OCI-M1 (cell line): Measurements from ENCODE around the gene SRSF7.
"Not testable (repeated sequence)": the region's sequence is repeated elsewhere in the genome, so short reads cannot be mapped to it uniquely, and the experiment has no call there.

Experiments used
- DNase-seq: peaks from one replicate; lab custom pipeline; 2025; lab: John Stamatoyannopoulos, UW

SRSF7 gene

GRCh38 chr2:38731684-38732221 is 19.4 kb downstream of the SRSF7 start:
- DNase-seq = no peak

DNA sequence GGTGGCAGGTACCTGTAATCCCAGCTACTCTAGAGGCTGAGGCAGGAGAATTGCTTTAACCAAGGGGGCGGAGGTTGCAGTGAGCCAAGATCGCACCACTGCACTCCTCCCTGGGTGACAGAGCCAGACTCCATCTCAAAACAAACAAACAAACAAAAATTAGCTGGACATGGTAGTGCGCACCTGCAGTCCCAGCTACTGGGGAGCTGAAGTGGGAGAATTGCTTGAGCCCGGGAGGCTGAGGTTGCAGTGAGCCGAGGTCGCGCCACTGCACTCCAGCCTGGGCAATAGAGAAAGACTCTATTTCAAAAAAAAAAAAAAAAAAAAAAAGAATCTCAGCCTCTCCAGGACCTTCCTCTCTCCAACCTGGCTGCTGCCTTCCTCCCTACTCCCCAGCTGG is 20.1 kb downstream of the SRSF7 start:
- DNase-seq = no peak

DNA sequence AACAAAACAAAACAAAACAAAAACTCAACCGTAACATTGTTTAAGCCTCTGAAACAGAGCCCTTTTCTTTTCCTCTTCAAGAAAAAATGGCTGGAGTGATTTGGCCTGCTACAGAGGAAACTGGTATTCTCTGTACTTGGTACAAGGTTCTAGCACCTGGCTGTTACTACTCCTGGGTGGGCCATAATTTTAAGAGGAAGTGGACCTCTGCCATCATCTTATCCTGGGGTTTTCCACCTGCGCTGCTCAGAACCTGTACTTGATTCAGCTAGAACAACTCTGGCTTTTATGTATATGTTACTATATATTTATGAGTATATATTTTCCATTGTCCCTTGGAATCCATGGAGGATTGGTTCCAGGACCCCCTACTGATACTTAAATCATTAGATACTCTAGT is 22.5 kb downstream of the SRSF7 start:
- DNase-seq = no peak

GRCh38 chr2:38727661-38728060 is 23.5 kb downstream of the SRSF7 start:
- no peak for DNase-seq

DNA sequence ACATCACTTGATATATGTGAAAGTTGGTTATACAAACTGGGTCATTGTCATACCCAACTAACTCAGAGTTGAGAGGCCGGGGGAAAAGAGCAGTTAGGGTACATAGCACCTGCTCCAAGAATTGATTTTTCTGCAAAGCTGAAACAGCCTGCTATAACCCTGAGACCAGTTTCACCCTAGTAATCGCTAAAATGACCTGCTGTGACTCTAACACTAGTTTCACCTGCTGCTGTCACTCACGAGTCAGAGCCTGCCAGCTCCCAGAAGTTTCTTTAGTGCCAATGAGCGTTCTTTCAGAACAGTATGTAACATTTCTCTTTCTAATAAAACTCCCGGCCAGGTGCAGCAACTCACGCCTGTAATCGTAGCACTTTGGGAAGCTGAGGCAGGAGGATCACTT is 28.0 kb downstream of the SRSF7 start:
- no peak for DNase-seq

GRCh38 chr2:38722271-38723061 is 28.7 kb downstream of the SRSF7 start:
- no peak for DNase-seq

DNA sequence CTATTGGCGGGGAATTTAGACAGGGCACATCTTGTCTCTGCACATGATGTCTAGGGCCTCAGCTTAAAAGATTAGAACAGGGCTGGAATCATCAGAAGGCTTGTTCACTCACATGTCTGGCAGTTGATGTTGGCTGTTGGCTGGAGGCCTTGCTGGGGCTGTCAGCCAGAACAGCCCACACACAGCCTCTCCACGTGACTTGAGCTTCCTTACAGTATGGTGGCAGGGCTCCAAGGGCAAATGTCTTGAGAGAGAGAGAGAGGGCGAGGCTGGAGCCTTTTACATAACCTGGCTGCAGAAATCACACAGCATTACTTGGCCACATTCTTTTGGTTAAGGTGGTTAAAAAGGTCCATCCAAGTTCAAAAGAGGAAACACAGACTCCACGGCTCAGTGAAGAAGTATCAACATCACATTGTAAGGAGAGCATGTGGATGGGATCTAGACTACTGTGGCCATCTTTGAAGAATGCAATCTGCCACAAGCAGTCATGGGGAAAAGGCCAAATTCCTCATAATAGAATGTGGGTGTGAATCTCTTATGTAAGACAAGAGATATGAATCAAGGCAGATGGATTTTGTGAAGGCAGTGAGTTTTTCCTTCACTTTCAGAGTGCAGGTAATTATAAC is 30.4 kb downstream of the SRSF7 start:
- DNase-seq = peak; percentile 34

- DNase-seq = no peak
These were observed 31.5 kb downstream of the SRSF7 start for GRCh38 chr2:38719706-38720105.

DNA sequence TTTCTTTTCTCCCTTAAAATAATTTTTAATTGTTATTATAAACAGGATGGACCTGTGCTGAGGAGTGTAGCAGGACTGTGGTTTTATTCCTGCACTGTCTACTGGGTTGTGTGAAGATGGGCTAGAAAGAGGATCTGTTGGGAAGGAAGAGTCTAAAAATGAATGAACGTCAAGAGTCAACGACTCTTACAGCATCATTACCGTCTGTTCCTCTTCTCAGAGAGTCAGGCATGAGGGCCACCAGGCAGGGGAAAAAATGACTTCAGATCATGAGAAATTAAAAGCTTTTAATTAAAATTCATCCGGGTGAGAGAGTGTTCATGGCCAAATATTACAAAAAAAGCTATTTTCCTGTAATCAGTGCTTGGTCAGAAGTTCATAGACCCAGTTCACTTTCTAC is 32.6 kb downstream of the SRSF7 start:
- no peak for DNase-seq

DNA sequence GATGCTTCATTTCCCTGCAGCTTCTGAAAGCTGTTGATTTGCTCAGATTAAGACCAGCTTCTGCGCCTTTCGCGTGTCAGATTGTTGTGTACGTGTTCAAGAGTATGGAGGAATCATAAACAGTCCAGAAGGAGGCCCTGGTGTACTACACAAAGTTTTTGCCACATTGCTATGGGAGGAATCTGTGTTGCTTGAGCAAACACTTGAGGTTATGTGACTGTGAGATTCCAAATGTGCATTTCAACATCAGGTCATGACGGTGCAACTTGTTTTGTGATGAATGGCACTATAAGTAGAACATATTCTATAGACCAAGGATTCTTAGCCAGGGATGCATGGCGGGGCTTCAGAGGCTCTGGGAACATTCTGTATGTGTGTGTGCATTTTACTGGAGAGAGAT is 35.0 kb downstream of the SRSF7 start:
- DNase-seq = no peak

DNA sequence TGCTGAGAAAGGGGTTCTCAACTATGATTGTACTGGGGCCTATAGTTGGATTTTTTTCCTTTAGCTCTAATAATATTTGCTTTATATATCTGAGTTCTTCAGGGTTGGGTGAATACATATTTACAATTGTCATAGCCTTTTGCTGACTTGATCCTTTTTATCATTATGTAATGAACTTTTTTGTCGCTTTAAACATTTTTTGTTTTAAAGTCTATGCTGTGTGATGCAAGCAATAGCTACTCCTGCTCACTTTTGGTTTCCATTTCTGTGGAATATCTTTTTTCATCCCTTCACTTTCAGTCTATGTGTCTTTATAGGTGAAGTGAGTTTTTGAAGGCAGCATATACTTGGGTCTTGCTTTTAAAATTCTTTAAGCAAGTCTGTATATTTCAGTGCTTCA is 36.2 kb downstream of the SRSF7 start:
- DNase-seq = not testable (repeated sequence)

- no peak for DNase-seq
These were observed 37.8 kb downstream of the SRSF7 start for GRCh38 chr2:38713338-38713737.

DNA sequence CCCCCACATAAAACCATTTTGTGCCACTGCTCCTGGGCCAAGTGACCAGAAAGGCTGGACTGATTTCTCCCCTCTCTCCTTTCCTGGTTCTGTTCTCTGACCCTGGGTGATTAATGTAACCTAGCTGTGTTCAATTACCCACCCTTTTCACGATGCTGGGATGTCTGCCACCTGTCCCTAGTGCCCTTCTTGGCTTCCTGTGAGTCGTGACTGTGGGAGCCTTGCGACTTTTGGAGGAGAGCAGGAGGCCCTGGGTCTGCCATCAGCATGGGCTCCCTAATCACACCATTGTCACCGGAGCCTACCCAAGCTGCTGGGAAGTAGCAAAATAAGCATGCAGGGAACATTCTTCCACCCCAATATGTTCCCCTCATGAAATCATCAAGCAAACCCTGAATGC is 38.3 kb downstream of the SRSF7 start:
- DNase-seq = no peak

DNA sequence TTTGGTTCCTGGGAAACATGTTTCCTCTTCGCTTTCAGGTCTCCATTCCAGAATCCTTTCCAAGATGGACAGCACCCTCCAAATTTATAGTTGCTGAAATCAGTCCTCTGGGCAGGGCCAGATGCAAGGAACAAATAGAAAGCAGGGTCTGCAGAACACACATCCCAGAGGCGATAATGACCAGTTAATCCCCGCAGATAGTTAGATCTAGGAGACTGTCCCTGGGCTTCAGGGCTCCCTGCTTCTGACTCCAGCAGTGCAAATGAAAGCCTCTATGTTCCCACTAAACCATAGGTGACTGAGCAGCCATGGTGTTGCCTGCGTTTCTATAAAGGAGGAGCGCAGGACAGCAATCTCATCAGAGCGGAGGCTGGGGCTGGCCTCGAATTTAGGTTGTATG is 38.7 kb downstream of the SRSF7 start:
- no peak for DNase-seq

- DNase-seq = no peak
These were observed 39.6 kb downstream of the SRSF7 start for GRCh38 chr2:38711558-38711957.

DNA sequence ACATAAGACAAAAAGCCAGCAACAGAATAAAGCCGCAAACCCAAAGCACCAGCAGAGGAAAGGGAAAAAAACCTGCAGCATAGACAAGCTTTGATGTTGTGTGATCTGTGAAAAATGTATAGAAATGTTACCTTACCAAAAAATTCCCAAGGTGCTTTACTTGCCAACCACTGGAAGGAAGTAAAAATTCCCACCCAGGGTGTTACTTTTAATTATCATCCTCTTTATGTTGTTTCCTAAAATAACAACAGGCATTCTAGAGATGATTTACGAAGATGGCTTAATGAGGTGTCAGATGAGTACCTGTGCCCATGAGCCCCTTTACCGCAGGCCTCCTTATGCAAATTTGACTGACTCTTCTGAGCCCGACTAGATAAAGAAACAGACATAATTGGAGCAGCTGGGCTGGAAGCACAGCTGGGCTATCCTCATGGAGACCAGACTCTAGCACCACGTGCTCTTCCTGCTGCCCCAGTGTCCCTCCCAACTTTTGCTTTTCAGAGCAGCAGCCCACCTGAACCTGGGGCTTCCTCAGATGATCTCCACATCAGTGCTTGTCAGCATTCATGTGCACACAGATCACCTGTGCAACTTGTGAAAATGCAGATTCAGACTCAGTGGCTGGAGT is 41.5 kb downstream of the SRSF7 start:
- no peak for DNase-seq

DNA sequence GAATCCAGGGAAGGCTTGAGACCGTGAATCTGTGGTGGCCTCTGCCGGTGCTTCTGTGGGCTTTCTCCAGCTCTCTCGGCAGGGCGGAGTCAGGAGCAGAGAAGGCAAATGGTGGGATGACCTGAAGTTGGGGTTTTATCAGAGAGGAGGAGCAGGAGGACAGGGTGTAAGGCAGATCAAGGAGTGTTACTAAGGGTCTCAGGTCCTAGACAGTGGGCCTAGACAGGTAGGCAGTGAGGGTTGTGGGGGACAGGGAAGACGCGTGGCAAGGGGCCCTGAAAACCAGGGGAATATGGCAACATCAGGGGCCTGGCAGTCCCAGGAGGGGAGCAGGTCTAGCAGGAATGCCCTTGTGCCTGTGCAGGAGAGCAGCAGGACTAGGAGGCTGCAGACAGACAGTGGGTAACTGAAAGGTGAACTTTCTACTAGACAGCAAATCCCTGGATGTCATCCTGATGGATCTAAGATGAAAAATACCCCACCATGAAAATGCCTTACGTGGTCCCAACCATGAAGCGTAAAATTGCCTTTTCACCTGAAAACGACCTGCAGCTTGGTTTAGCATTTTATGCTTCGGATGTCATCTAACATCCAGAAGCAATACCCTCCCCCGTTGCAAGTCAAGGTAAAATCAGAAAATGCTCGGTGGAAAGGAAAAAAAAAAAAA is 42.1 kb downstream of the SRSF7 start:
- no peak for DNase-seq

DNA sequence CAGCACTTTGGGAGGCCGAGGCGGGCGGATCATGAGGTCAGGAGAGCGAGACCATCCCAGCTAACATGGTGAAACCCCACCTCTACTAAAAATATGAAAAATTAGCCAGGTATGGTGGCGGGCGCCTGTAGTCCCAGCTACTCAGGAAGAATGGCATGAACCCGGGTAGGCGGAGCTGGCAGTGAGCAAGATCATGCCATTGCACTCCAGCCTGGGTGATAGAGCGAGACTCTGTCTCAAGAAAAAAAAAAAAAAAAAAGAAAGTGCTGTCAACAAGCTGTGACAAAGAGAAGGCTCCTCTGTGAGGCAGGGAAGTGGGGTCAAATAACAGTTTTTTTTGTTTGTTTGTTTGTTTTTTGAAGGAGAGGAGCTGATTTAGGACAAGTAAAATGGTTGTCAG is 42.7 kb downstream of the SRSF7 start:
- not testable (repeated sequence) for DNase-seq

- no peak for DNase-seq
These were observed 44.3 kb downstream of the SRSF7 start for GRCh38 chr2:38706846-38707345.

DNA sequence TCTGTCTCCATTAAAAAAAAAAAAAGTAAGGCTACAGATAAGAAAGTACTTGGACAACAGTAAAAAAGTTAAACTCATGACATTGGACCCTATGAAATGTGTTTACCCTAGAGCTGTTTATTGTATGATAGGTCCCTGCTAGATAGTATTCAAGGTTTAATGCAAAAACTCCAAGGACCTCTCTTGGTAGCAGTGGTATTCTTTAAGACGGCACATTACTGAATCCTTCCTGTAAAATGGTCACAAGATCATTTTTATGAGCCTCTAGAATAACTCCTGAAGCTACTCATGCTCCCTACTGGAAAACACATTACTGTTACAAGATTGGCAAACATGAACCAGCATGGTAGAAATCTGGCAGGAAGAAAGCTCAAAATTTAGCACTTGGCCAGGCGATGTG is 46.5 kb downstream of the SRSF7 start:
- DNase-seq = no peak

GRCh38 chr2:38703336-38703735 is 47.8 kb downstream of the SRSF7 start:
- not testable (repeated sequence) for DNase-seq

GRCh38 chr2:38702413-38702812 is 48.7 kb downstream of the SRSF7 start:
- DNase-seq = no peak
